HG02973 (cell line): ENCODE results near the gene TTYH1.

Experiments used
- ATAC-seq: cut with Tn5 transposase; IDR thresholded peaks from one replicate; pipeline ENCODE4 v1.9.1; 2021; ENCODE audit warnings: moderate library complexity; ENCODE audit not compliant: unreplicated experiment

TTYH1 gene

GRCh38 chr19:54473892-54474372 is 58.7 kb downstream of the TTYH1 start:
- ATAC-seq, result no peak

- no peak for ATAC-seq
These were observed 60.4 kb downstream of the TTYH1 start for GRCh38 chr19:54475706-54476105.

GRCh38 chr19:54477650-54478049 is 62.4 kb downstream of the TTYH1 start:
- no peak for ATAC-seq

- no peak for ATAC-seq
These were observed 63.5 kb downstream of the TTYH1 start for GRCh38 chr19:54478677-54479266.

- ATAC-seq, result no peak
These were observed 64.8 kb downstream of the TTYH1 start for GRCh38 chr19:54480051-54480450.

GRCh38 chr19:54481326-54481930 is 66.2 kb downstream of the TTYH1 start:
- ATAC-seq, result no peak

GRCh38 chr19:54482889-54483288 is 67.6 kb downstream of the TTYH1 start:
- ATAC-seq, result no peak

GRCh38 chr19:54484451-54484850 is 69.2 kb downstream of the TTYH1 start:
- no peak for ATAC-seq

- no peak for ATAC-seq
These were observed 70.6 kb downstream of the TTYH1 start for GRCh38 chr19:54485851-54486250.
